CD4-positive, alpha-beta T cell treated with Interleukin-4 for 4 hours (primary cell): Measurements from ENCODE around the gene HIPK2.
A peak's percentile ranks its signal among the peaks of the same experiment; 100 is the strongest.
"Not testable (repeated sequence)": the region's sequence is repeated elsewhere in the genome, so short reads cannot be mapped to it uniquely, and the experiment has no call there.

Experiments used
- DNase-seq: peaks from one replicate; pipeline ENCODE4 v3.0.0-alpha.2; 2020

Gene HIPK2

DNA sequence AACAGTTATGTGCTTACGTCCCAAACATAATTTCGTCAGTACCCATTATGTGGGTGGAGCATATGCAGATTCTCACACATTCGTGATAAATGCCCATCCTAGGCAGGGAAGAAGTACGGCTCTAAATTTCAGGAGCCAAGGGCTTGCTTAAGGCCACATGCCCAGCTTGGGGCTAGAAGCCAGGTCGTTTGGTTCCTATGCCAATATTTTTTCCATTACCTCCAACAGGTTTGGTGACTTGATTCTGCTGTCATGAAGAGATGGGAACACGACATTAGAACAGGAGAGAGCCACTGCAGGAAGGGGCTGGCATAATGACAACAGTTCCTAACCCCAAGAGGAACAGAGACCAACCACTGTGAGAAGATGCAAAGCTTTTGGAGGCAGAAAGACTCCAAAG lies 85.1 kb downstream of the HIPK2 start:
- DNase-seq, result no peak

DNA sequence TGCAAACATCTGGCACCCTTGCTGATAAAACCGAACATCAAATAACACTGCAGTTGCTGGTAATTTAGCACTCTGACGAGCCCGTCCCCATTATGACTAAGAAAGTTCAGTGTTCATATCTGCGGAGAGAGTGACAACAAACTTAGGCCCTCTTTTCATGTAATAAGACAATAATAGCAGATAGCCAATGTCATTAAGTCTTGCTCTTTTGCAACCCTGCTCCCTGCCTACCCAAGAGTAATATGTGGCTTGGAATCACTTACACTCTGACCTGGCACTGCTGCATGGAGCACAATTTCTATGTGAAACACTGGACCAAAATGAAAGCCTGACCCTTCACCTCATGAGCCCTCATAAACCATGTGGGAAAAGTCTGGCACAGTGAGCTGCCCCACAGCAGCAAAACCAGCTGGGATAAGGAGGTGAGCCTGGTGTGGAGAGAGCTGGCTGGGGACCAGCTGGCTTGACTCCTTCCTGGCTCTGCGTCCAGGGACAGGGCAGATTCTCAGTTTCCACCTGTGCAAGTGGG lies 86.5 kb downstream of the HIPK2 start:
- no peak for DNase-seq

DNA sequence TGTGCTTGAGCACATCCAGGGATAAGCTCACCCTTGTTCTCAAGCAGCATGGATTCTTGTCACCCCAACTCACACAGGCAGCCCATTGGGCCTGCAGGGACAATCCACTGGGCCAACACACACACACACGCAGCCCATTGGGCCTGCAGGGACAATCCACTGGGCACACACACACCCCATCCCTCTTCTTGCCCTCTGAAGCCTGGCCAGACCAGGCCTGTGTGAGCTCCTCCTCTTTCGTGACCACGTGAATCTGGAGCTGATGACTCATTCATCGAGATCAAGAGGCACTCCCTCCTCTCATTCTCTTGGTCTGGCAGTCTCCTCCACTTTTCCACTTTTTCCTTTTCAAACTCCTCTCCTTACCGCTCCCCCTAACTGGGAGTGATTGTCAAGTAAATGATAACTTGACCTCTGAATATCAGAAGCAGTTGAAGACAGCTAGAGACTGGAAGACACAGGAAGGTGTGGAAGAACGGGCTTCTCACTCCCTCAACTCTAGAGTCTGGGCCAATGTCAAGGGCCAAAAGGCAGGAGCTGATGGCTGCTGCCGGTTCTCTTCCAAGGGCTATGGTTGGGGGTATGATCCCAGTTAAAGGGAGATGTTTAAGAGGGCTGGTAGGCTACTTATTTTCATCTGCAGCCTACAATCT lies 89.7 kb downstream of the HIPK2 start:
- DNase-seq, result no peak

DNA sequence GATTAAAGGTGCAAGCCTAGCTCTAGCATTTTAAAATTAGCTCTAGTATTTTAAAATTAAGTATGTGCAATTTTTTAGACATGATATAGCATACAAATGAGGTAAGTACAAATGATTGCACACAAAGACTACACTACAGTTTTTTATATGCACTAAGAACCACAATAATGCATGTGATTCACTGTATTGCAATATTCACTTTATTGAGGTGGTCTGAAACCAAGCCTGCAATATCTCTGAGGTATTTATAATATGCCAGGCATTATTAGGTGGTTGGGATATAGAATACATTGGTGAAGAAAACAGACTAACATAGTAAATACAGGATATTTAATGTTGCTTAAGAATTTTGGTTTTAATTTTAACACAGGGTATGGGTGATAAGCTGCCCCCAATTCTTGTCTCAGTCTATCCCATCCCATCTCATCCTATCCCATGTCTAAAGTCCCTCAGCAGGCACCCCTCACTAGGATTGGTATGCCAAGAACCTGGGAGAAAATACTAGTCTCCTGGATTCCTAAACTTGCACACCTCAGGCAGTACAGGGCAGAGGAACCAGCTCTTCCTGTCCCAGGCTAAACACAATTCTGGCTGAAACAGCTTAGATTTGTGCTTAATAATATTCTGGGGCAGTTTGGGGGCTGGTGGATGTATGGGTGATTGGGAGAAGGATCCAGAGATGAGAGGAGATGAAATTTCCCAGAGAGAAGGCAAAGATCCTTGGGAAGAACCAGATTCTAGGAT lies 90.4 kb downstream of the HIPK2 start:
- DNase-seq, result no peak

GRCh38 chr7:139683137-139683921 lies 94.5 kb downstream of the HIPK2 start:
- no peak for DNase-seq

DNA sequence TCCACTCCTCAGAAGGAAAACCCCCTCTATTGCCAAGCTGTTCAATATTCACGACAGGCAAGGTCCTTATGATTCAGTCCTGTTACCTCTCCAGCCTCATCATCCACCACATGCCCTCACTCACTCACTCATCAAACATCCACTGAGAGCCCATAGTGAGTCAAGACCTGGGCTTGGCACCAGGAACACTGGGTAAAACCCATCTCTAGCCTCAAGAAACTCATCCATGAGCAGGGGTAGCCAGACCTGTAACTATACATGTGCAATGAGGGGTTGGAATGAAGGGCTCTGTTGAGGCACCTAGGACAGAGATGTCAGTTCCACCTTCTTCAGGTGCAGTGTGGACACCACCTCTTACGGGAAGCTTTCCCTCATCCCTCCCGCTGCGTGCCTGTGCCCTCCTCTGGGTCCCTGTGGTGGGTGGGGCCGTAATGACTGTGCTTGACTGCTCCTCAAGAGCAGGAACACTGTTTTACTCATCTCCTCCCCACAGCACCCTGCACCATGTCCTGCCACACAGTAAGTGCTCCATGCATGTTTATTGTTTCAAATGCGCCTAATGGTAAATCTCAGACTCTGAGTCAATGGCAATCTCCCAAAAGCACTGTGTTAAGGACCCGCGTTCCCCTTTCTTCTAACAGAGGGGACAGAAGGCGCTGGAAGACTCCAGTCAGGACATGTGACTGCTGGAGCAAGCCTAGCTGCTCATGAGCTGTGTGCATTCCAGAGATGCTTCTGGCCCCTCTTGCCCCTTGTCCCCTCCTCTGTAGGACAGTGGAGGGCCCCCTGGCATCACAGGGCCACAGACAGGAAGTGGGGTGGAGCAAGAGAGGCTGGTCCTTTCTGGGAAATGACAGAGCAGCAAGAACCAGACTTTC lies 95.4 kb downstream of the HIPK2 start:
- peak; percentile 11 for DNase-seq

GRCh38 chr7:139681812-139682135 lies 96.0 kb downstream of the HIPK2 start:
- DNase-seq, result no peak

DNA sequence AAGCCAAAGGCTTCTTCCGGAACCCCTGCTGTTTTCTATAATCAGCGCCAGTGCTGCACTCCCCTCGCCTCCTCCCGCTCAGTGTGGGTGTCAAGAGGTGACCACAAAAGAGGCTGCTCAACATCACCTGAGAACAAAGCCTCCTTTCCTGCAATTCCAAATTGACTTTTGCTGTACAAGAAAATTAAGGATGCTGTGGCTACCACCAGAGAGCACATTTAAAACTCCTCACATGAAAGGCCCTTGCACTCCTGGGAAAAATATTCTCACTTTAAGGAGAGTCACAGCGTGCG lies 96.4 kb downstream of the HIPK2 start:
- DNase-seq, result no peak

GRCh38 chr7:139680676-139681462 lies 96.9 kb downstream of the HIPK2 start:
- peak; percentile 65 for DNase-seq

DNA sequence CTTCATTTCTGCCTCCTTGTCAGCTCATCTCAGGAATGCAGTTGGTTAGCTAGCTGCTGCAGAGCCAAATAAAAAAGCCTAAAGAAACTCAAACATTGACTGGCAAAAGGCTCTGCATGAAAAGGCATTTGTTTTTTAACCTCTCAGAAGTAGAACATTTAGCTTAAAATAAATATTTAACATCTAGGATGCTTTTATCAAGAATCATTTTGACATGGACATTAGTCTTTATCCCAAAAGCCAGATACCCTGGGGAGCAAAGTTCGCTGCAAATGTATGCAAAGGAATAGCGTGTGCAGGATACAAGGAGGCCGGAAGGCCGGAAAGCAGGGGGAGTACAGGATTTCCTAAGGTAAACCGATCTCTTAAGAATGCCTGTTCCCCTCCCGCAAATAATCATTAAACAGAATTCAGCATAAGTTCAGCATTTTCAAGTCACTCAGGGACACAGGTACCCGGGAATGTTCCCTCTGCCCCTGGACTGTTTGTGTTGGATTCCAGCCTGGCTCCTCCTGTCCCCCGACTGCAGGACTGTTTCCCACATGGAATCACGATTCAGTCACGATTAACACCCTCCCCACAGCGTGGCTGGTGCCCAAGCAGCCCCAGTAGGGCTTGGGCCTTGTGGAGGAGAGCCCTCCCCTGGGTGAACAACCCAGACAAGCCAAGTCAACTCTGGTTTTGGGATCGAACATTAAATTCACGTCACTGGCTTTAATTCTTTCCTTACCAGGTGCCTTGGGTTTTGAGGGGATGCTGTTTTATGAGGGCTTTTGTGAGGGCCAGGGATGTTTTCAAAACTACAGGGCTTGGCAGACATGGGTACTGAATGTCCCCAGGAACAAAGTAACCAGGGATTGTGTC lies 97.8 kb downstream of the HIPK2 start:
- DNase-seq, result no peak

GRCh38 chr7:139676390-139676789 lies 101.4 kb downstream of the HIPK2 start:
- no peak for DNase-seq

DNA sequence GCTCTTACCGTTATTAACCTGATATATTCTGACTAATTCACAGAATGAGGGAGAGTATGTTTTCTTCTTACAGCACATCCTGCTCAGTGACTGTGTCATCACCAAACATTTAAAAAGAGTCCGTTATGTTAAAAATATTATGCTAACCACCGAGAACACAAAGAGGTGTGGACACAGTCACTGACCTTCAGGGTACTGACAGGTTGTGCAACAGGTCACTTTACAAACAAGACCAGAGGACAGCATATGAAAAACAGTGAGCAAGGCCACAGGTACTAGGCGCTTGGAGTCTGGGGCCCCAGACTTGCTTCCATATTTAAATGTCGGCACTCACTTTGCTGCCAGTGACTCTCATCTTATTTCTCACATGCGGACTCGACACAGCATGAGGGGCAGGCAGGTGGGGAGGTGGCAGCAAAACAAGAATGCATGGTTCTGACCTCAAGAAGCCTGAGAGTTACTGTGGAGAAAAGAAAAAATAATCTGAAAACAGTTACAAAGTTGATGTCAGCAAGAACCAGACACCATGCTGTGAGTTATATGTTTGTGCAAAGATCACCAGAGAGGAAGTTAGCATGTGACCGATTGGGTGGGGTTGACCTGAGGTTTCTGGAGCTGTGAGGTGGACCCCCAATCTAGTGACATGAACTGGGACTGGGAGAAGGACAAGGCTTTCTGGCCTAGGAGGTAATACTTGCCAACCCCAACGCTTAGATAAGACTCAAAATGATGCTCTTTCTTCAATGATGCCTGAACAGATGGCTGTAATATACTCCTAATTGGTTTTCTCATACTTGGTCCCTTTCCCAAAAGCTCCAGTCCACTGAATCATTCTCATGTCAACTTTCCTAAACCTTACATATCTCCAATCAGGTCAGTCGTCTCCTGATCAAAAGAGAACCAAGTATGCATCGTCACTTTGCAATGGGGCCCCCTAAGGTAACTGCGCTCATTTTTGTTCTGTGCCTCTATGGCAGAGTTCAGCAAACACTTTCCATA lies 102.4 kb downstream of the HIPK2 start:
- no peak for DNase-seq

GRCh38 chr7:139674752-139675126 lies 103.1 kb downstream of the HIPK2 start:
- no peak for DNase-seq

GRCh38 chr7:139674341-139674740 lies 103.5 kb downstream of the HIPK2 start:
- DNase-seq, result no peak

DNA sequence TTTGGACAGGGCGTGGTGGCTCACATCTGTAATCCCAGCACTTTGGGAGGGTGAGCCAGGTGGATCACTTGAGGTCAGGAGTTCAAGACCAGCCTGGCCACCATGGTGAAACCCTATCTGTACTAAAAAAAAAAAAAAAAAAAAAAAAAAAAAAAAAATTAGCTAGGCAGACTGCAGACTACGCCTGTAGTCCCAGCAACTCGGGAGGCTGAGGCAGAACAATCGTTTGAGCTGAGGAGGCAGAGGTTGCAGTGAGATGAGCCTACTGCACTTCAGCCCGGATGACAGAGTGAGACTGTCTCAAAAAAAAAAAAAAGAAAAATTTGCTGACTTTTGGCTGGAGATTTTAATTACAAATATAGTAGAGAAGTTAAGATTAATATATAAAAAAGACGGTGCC lies 104.0 kb downstream of the HIPK2 start:
- no peak for DNase-seq

GRCh38 chr7:139673230-139673629 lies 104.6 kb downstream of the HIPK2 start:
- no peak for DNase-seq

GRCh38 chr7:139671967-139672366 lies 105.8 kb downstream of the HIPK2 start:
- DNase-seq, result no peak

DNA sequence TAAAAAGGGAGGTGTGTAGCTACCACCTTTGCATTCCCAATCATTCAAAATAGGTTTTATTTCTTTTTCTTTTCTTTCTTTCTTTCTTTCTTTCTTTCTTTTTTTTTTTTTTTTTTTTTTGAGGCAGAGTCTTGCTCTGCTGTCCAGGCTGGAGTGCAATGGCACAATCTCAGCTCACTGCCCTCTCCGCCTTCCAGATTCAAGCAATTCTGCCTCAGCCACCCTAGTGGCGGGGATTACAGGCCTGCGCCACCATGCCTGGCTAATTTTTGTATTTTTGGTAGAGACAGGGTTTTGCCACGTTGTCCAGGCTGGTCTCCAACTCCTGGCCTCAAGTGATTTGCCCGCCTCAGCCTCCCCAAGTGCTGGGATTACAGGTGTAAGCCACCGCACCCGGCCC lies 107.1 kb downstream of the HIPK2 start:
- DNase-seq, result not testable (repeated sequence)

DNA sequence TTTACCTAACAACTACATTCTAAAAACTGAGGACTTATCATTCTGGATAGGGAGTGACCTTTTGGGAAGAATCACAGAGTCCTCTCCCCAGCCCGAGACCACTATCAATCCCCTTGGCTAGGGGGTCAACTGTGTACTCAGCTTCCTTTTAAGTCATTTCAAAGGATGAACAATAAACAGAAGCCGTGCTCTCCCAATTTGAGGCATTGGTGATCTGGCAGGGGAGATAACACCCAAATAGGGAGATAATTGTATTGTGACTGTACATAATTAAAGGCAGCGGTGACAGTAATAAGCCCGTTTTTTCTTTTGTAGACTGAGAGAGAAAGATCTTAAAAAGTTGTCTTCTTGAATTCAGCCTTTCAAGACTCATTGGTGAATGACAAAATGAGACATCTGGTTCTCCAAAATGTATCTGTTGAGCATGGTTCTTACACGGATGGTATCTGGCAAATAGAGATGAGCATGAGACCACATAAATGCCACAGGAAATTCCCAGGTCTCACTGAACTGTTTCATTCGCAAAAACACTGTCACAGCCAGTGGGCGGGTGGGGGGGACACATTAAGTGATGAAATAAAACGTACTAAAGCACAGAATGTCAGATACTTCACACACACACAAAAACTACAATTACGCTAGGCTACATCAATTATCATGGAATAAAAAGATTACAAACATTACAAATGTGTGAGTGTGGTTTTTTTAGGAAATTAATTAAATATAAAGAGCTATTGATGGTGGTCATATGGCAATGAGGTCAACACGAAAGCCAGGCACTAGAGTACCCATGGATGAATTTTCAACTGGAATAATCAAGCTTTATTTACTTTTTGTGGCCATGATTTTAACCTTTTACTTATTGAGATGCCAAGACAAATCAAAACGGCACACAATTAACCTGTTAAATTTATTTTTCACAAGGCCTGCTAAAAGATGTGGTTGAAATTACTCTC lies 108.4 kb downstream of the HIPK2 start:
- no peak for DNase-seq
